A549 treated with GW870086 at 1 μM for 4 hours (cell line): ENCODE measurements around the gene SP2. TPM values are rescaled to one million over a fixed set of nuclear protein-coding genes. Genes with fewer than 3 reads are reported as not detected.

Experiments
- total RNA-seq: library from RNA; stranded (reverse); fragments of 200-300 nt; extraction: Qiagen RNA extraction; gene quantifications from 5 replicates; pipeline ENCODE4 v1.2.3, GENCODE V29; 2022; ENCODE audit warnings: low read depth

SP2 gene
- 16.1 to 19.0 TPM (median 17.7 TPM) in 5 replicates for total RNA-seq

DNA sequence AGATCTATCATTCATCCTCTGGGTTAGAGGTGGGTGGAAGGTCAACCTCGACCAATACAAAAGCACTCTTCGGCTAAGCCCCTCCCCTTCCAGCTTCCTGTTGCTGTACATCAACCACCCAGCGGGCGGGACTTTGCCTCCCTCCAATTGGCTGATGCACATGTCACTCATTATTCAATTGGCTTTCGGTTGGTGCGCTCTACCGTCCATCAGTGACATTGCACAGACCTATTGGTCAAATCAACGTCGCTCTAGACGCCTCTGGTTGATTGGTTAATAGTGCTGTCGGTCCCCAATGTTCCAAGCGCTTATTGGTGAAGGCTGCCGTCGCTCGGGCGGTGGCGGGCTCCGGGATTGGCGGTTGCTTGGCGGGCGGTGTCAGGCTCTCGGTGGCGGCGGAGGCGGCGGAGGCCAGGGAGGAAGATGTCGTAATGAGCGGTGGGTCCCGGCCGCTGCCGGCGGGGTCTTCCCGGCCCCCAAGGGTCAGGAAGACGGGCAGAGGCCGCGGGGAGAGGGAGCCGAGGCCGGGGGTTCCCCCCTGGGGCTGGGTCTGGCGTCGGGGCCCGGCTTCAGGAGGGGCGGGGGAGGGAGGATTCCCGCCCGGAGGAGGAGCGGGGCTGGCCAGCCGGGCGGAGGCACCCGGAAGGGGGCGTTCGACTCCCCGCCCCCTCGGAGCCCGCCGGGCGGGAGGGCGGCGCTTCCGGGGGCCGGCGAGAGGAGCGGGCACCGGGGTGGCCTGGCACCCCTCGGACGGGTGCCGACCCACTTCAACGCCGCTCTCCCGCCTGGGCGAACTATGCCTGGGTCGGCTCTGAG is at the start of gene SP2:
Gene SP2, plus strand, starts transcription at position 381 of the 816 bp plus-strand sequence. Its CDS starts 51 bp downstream, at position 432.

GRCh38 chr17:47850692-47851573 is 45.1 kb upstream of the SP2 start, which contains the start of gene SP6:
SP6 (minus strand) TSS chr17:47851163; CDS start chr17:47848429, 2,734 bp downstream.

GRCh38 chr17:47941246-47942095 is 45.4 kb downstream of the SP2 start, which contains the start of gene PNPO:
PNPO (plus strand) TSS chr17:47941571; CDS start chr17:47941676, 105 bp downstream.

GRCh38 chr17:47957591-47958490 is 61.8 kb downstream of the SP2 start, which contains the start of gene PRR15L:
PRR15L (minus strand) TSS chr17:47957883; CDS start chr17:47953234, 4,649 bp downstream.

DNA sequence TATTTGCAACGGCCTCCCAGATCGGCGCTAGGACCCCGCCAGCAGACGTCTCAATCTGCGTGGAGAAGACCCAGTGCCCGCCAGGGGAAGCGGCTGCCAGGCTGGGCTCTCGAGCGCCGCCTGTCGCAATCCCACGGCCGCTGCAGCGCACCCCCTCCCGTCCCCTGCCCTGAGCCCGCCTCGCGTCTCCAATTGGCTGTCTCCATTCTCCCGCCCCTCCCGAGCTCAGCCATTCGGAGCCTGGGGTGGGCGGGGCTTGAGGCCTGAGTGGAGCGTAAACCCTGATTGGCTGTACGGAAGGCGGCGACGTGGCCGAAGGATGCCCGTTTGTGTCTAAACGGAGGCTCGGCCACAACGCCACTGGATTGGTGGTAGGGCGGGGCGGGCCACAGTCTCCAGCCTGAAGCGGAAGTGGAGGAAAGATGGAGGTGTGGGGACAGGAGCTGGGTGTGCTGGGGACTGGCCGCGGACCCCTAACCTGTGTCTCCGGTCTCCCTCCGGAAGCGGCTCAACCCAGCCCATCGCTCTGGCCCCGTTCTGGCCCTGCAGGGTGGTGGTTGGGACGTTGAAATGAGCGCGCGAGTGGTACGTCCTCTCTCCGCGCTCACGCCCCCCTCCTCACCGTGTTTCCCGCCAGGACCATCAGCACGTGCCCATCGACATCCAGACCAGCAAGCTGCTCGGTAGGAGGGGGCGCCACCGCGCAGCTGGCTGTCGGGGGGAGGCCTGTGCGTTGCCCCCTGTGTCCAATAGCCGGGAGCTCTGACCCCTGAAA is 74.9 kb downstream of the SP2 start, which contains the start of gene CDK5RAP3:
Gene CDK5RAP3, plus strand, starts transcription at position 389 of the 775 bp plus-strand sequence. Its CDS starts 34 bp downstream, at position 423.

Other genes with a start within 250 kb of the SP2 start
- 302 to 358 TPM (median 327 TPM) in 5 replicates for gene KPNB1, start 246.3 kb upstream of the SP2 start, total RNA-seq
- 5.1 to 6.1 TPM (median 5.4 TPM) in 5 replicates for gene TBKBP1, start 202.1 kb upstream of the SP2 start, total RNA-seq
- gene TBX21, start 163.0 kb upstream of the SP2 start, total RNA-seq, result 0.06 to 0.19 TPM (median 0.10 TPM) in 5 replicates
- 11.2 to 18.1 TPM (median 16.4 TPM) in 5 replicates for gene OSBPL7, start 74.4 kb upstream of the SP2 start, total RNA-seq
- 86.7 to 114 TPM (median 88.3 TPM) in 5 replicates for gene MRPL10, start 64.7 kb upstream of the SP2 start, total RNA-seq
- 2.6 to 4.3 TPM (median 3.0 TPM) in 5 replicates for gene LRRC46, start 64.6 kb upstream of the SP2 start, total RNA-seq
- 31.4 to 41.3 TPM (median 39.2 TPM) in 5 replicates for gene SCRN2, start 55.0 kb upstream of the SP2 start, total RNA-seq
- 3.4 to 4.4 TPM (median 4.1 TPM) in 5 replicates for gene SP6, start 45.1 kb upstream of the SP2 start, total RNA-seq
- 20.8 to 24.7 TPM (median 24.1 TPM) in 5 replicates for gene PNPO, start 45.3 kb downstream of the SP2 start, total RNA-seq
- 0.81 to 1.1 TPM (median 0.92 TPM) in 5 replicates for gene PRR15L, start 61.6 kb downstream of the SP2 start, total RNA-seq
- 99.2 to 115 TPM (median 111 TPM) in 5 replicates for gene CDK5RAP3, start 74.9 kb downstream of the SP2 start, total RNA-seq
- 13.9 to 19.5 TPM (median 17.4 TPM) in 5 replicates for gene COPZ2, start 141.6 kb downstream of the SP2 start, total RNA-seq
- 102 to 120 TPM (median 114 TPM) in 5 replicates for gene NFE2L1, start 152.1 kb downstream of the SP2 start, total RNA-seq
- gene CBX1, start 205.2 kb downstream of the SP2 start, total RNA-seq, result 75.9 to 94.0 TPM (median 81.0 TPM) in 5 replicates
- gene SNX11, start 211.5 kb downstream of the SP2 start, total RNA-seq, result 27.7 to 28.5 TPM (median 28.2 TPM) in 5 replicates